HepG2 (cell line): ENCODE data around the gene ENTPD6. TPM values are rescaled to one million over a fixed set of nuclear protein-coding genes. Genes with fewer than 3 reads are reported as not detected.

ENCODE experiments used
- AGO1 ChIP-seq: fragments of 200-400 bp; formaldehyde crosslinking; IDR thresholded peaks from 2 replicates; pipeline ENCODE4 v1.6.1; 2017; ENCODE audit warnings: mild to moderate bottlenecking, low read depth, low read length, moderate library complexity; ENCODE audit not compliant: poor library complexity, severe bottlenecking
- ARNTL ChIP-seq: sonication (generic); formaldehyde crosslinking; IDR thresholded peaks from 2 replicates; pipeline ENCODE4 v1.4.0; 2020; ENCODE audit warnings: mild to moderate bottlenecking, missing genetic modification reagents
- BRCA1 ChIP-seq: sonication (generic); formaldehyde crosslinking; IDR thresholded peaks from 2 replicates; pipeline ENCODE4 v1.4.0; 2020; ENCODE audit warnings: missing genetic modification reagents
- GMEB2 ChIP-seq: IDR thresholded peaks from 2 replicates; pipeline ENCODE4 v1.6.1; 2016; ENCODE audit warnings: missing biosample characterization, missing genetic modification reagents, low read depth
- HCFC1 ChIP-seq: fragments of 150-350 bp; IDR thresholded peaks from 2 replicates; pipeline ENCODE4 v1.6.1; 2014; ENCODE audit warnings: low read depth, low read length
- ISX ChIP-seq: sonication (generic); formaldehyde crosslinking; conservative IDR thresholded peaks from 2 replicates; pipeline ENCODE4 v1.5.0; 2020; ENCODE audit warnings: missing genetic modification reagents
- KAT2B ChIP-seq: fragments of 150-350 bp; IDR thresholded peaks from 2 replicates; pipeline ENCODE4 v1.6.1; 2014; ENCODE audit warnings: low read depth, low read length, borderline replicate concordance
- KDM2A ChIP-seq: sonication (generic); formaldehyde crosslinking; IDR thresholded peaks from 2 replicates; pipeline ENCODE4 v1.4.0; 2020; ENCODE audit warnings: low read depth, missing genetic modification reagents, borderline replicate concordance
- MED1 ChIP-seq: sonication (generic); formaldehyde crosslinking; IDR thresholded peaks from 2 replicates; pipeline ENCODE4 v1.4.0; 2020; ENCODE audit warnings: missing genetic modification reagents
- MLLT10 ChIP-seq: sonication (generic); formaldehyde crosslinking; IDR thresholded peaks from 2 replicates; pipeline ENCODE4 v1.4.0; 2020; ENCODE audit warnings: missing genetic modification reagents
- NFE2L2 ChIP-seq: fragments of 150-350 bp; IDR thresholded peaks from 2 replicates; pipeline ENCODE4 v1.6.1; 2014; ENCODE audit warnings: low read length
- SNAI1 ChIP-seq: sonication (generic); formaldehyde crosslinking; IDR thresholded peaks from 2 replicates; pipeline ENCODE4 v1.5.0; 2020; ENCODE audit warnings: mild to moderate bottlenecking, missing genetic modification reagents, borderline replicate concordance
- SOX6 ChIP-seq, 2 experiments: fragments of 450-650 bp in 1 of 2; sonication (generic) in 1 of 2; formaldehyde crosslinking in 1 of 2; IDR thresholded peaks; 2 replicates each; pipeline versions ENCODE4 v1.4.0 to v1.6.1; 2017 to 2020; ENCODE audit warnings: antibody characterized with exemption in 1 of 2, mild to moderate bottlenecking in 1 of 2, missing genetic modification reagents in 1 of 2
- TCF7L2 ChIP-seq: IDR thresholded peaks from 2 replicates; pipeline ENCODE4 v1.6.1; 2011; ENCODE audit warnings: mild to moderate bottlenecking, low read depth, low read length, moderate library complexity
- YEATS2 ChIP-seq: sonication (generic); formaldehyde crosslinking; IDR thresholded peaks from 2 replicates; pipeline ENCODE4 v1.4.0; 2020; ENCODE audit warnings: missing genetic modification reagents, borderline replicate concordance
- ZBTB8A ChIP-seq: sonication (generic); formaldehyde crosslinking; IDR thresholded peaks from 2 replicates; pipeline ENCODE4 v1.4.0; 2020; ENCODE audit warnings: mild to moderate bottlenecking, low read depth, missing genetic modification reagents, borderline replicate concordance
- ZFP41 ChIP-seq: sonication (generic); formaldehyde crosslinking; IDR thresholded peaks from 2 replicates; pipeline ENCODE4 v1.4.0; 2020; ENCODE audit warnings: mild to moderate bottlenecking, missing genetic modification reagents, borderline replicate concordance
- ZNF446 ChIP-seq: sonication (generic); formaldehyde crosslinking; IDR thresholded peaks from 2 replicates; pipeline ENCODE4 v1.5.0; 2020; ENCODE audit warnings: mild to moderate bottlenecking, missing genetic modification reagents
- ZNF558 ChIP-seq: sonication (generic); formaldehyde crosslinking; IDR thresholded peaks from 2 replicates; pipeline ENCODE4 v1.9.0; 2022; ENCODE audit warnings: mild to moderate bottlenecking, missing genetic modification reagents, borderline replicate concordance
- ZNF577 ChIP-seq: sonication (generic); formaldehyde crosslinking; IDR thresholded peaks from 2 replicates; pipeline ENCODE4 v1.4.0; 2020; ENCODE audit warnings: mild to moderate bottlenecking, low read depth, missing genetic modification reagents, borderline replicate concordance
- ZNF616 ChIP-seq: sonication (generic); formaldehyde crosslinking; IDR thresholded peaks from 2 replicates; pipeline ENCODE4 v1.5.0; 2020; ENCODE audit warnings: low read depth, mild to moderate bottlenecking, missing genetic modification reagents
- ZNF619 ChIP-seq: sonication (generic); formaldehyde crosslinking; IDR thresholded peaks from 2 replicates; pipeline ENCODE4 v1.4.0; 2020; ENCODE audit warnings: mild to moderate bottlenecking, missing genetic modification reagents
- ZNF740 ChIP-seq: sonication (generic); formaldehyde crosslinking; IDR thresholded peaks from 2 replicates; pipeline ENCODE4 v1.4.0; 2020; ENCODE audit warnings: missing genetic modification reagents
- ZNF75D ChIP-seq: sonication (generic); formaldehyde crosslinking; IDR thresholded peaks from 2 replicates; pipeline ENCODE4 v1.8.1; 2023; ENCODE audit warnings: missing genetic modification reagents, mild to moderate bottlenecking, borderline replicate concordance
- ZNF780A ChIP-seq: sonication (generic); formaldehyde crosslinking; IDR thresholded peaks from 2 replicates; pipeline ENCODE4 v1.8.0; 2022; ENCODE audit warnings: mild to moderate bottlenecking, missing genetic modification reagents, moderate library complexity
- ZNF883 ChIP-seq: sonication (generic); formaldehyde crosslinking; IDR thresholded peaks from 2 replicates; pipeline ENCODE4 v1.5.1; 2020; ENCODE audit warnings: mild to moderate bottlenecking, missing genetic modification reagents; ENCODE audit errors: not compliant biosample characterization
- ZSCAN9 ChIP-seq: IDR thresholded peaks from 2 replicates; pipeline ENCODE4 v1.6.1; 2016; ENCODE audit warnings: borderline replicate concordance
- polyA plus RNA-seq, 8 experiments: library from polyadenylated mRNA; depleted of rRNA in 3 of 8; stranded (reverse) in 7 of 8; unstranded in 1 of 8; fragments of >200 nt; fragmentation: Illumina TruSeq in 4 of 8; extraction: Trizol in 4 of 8; gene quantifications; 2 replicates each; pipeline versions ENCODE4 v1.2.1 to v1.2.3, GENCODE V29; 2011 to 2016; ENCODE audit warnings: low read depth in 4 of 8, missing spikeins in 1 of 8, mixed read lengths in 1 of 8; ENCODE audit not compliant: insufficient read depth in 1 of 8
- total RNA-seq, 5 experiments: library from RNA; depleted of rRNA; stranded (reverse); fragments of >200 nt; fragmentation: Illumina TruSeq; extraction: Trizol; gene quantifications; 2 replicates each; pipeline ENCODE4 v1.2.3, GENCODE V29; 2016; ENCODE audit warnings: low read depth in 1 of 5
- TF ChIP-seq, protein P1 (sequence below): sonication (generic); formaldehyde crosslinking; IDR thresholded peaks from 2 replicates; pipeline ENCODE4 v1.4.0; 2020; ENCODE audit warnings: low read depth, mild to moderate bottlenecking, missing genetic modification reagents

ENTPD6 gene
- total and polyA plus RNA-seq, 2 of the 13 experiments (the other 11 are each of a cell fraction or from before 2014, with no cell fraction given), result 164 to 172 TPM

DNA sequence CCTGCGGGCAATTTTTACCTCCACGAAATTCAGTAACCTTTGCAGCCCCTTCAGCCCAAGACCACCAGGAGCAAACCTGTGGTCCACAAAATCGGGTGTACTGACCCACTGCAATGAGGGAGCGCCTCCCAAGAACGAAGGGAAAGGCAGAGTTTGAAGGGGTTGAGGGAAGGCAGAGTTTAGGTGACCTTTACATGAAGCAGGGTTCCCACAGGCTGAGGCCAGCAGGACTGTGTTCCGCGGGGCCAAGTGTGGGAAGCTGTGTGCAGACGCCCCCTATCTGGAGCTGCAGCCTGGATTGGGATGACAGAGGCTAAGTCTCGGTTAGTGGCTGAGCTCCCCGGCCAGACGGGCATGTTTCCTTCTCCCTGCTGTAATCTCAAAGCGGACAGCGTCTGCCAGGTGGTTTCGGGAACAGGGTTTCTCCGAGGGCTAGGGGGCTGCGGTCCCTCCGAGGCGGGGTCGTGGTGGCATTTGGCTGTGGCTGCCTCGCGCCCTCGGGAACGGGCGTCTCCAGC, 51.5 kb downstream of the ENTPD6 start (continued):
- TF ChIP-seq SNAI1 (CRISPR knock-in tag), result no peak; the same call in 1 of the 2 replicates
- no peak for TF ChIP-seq NFE2L2
- TF ChIP-seq BRCA1 (CRISPR knock-in tag), result peak; percentile 77; the same call in 1 of the 2 replicates
- no peak for TF ChIP-seq TCF7L2
- TF ChIP-seq SOX6 (IDR thresholded peaks at IDR 0.05), result no peak
- TF ChIP-seq SOX6 (CRISPR knock-in tag; IDR thresholded peaks at IDR 0.05), result peak; percentile 49
- peak; percentile 53; the same call in 1 of the 2 replicates for TF ChIP-seq ARNTL (CRISPR knock-in tag)
- TF ChIP-seq ZNF780A, result no peak
- TF ChIP-seq, protein P1, sequence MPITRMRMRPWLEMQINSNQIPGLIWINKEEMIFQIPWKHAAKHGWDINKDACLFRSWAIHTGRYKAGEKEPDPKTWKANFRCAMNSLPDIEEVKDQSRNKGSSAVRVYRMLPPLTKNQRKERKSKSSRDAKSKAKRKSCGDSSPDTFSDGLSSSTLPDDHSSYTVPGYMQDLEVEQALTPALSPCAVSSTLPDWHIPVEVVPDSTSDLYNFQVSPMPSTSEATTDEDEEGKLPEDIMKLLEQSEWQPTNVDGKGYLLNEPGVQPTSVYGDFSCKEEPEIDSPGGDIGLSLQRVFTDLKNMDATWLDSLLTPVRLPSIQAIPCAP, result no peak
- no peak for TF ChIP-seq ZNF883 (CRISPR knock-in tag)
- no peak for TF ChIP-seq ZNF75D (CRISPR knock-in tag)
- TF ChIP-seq ZFP41 (CRISPR knock-in tag), result 0 out of 2 replicates have a peak, but pooled peaks have one; percentile 63
- TF ChIP-seq YEATS2, result no peak
- TF ChIP-seq ISX (CRISPR knock-in tag), result no peak
- no peak for TF ChIP-seq HCFC1
- TF ChIP-seq ZNF558 (CRISPR knock-in tag), result no peak
- TF ChIP-seq AGO1, result peak; percentile 35
- TF ChIP-seq ZNF616 (CRISPR knock-in tag), result no peak
- no peak for TF ChIP-seq ZNF577 (CRISPR knock-in tag)
- TF ChIP-seq GMEB2 (CRISPR knock-in tag), result no peak
- peak; percentile 98 for TF ChIP-seq ZNF619 (CRISPR knock-in tag)
- TF ChIP-seq MLLT10, result no peak
- TF ChIP-seq KDM2A, result peak; percentile 89; the same call in 1 of the 2 replicates
- no peak for TF ChIP-seq ZBTB8A (CRISPR knock-in tag)
- peak; percentile 20; the same call in 1 of the 2 replicates for TF ChIP-seq ZNF740 (CRISPR knock-in tag)
- no peak for TF ChIP-seq ZSCAN9 (CRISPR knock-in tag)
- TF ChIP-seq ZNF446 (CRISPR knock-in tag), result 0 out of 2 replicates have a peak, but pooled peaks have one; percentile 44
- no peak for TF ChIP-seq KAT2B
- TF ChIP-seq MED1 (CRISPR knock-in tag), result peak; percentile 44; the same call in 1 of the 2 replicates
